ENCODE measurements around the gene GPC3.

Gene GPC3

DNA sequence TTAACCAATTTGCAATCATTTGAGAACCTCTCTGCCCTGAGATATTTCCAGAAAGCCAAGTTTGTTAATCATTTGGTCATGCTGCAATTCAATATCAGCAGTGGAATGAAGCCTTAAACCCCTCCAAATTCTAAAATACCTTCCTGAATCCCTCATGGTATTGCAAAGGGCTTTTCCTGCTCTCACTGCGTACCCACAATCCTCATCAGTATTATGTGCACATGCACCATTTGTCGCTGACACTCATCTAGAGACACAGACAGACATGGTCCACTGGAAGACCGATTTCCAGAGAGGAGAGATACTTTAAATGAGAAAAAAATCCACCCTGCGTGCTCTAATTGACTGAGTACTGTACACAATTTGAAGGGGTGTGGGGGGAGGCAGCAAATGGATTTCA is 104.4 kb downstream of the GPC3 start:
- no peak for DNase-seq

DNA sequence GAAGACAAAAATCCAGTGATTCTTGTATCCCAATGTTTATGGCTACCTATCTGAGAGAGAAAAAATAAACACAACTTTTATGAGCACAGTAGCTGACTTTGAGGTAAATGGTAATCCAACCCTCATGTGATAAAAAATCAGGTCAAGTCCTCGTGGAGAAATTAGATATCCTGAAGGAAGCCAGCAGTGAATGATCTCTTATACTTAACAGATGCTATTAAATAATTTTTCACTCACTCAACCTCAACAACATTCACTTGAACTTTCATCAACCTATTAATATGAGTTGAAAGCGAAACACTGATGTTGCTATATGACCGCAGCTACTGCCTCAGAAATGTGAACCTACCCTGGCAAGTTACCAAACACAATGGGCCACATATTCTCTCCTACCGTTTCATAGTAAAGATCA is 105.4 kb downstream of the GPC3 start:
- no peak for DNase-seq

DNA sequence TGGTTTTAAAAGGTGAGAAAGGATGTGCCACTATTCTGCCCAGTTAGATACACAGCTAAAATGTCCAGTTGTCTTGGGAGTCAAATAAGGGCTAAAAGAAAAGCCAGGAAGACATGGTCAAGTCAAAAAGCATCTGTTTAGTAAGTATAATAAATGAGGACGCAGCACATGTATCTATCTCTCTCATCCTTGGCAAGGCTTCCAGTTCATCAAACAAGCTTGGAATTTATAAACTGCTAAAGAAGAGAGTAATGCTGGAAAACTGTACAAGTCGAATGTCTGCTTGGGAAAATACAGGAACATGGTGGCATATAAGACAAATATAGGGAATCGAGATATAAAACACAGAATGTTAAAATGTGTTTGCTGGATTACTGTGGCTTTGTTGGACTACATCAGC is 106.7 kb downstream of the GPC3 start:
- no peak for DNase-seq

- DNase-seq = no peak
Measured at GRCh38 chrX:133876646-133877045, 108.7 kb downstream of the GPC3 start.

DNA sequence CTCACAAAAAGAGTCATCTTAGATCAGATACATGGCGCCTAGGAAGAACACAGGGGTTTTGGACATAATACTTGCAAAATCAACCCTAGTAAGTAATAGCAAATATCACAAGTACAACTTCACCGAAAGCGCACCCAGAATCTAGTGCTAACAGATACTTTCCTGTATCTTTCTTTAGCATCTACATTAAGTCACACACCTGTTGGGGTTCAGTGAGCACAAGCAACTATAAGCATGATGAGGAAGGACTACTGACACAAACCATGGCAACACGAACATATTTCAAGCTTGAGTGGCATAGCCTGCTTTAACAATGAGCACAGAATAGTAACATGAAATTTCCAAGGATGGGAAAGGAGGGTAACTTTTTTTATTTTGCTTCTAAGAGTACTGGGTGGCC is 116.1 kb downstream of the GPC3 start:
- DNase-seq = no peak

DNA sequence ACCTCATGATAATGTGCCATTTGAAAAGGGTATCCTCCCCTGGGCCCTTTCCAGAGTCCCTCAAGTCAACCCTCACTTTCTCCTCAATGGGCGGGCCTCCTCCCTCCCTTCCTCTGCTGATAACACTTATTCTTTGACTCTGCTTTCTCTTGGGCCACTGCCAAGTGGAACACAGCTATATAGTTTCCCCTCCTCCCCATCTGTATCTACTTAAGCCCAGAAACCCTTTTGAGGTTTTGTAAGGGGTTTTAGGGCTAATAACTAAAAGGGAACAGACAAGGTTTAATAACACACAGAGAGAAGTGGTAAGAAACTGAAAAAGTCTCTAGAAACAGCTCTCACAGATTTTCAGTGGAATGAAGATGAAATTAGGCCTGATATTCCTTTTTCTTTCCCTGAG is 116.7 kb downstream of the GPC3 start:
- DNase-seq = no peak

DNA sequence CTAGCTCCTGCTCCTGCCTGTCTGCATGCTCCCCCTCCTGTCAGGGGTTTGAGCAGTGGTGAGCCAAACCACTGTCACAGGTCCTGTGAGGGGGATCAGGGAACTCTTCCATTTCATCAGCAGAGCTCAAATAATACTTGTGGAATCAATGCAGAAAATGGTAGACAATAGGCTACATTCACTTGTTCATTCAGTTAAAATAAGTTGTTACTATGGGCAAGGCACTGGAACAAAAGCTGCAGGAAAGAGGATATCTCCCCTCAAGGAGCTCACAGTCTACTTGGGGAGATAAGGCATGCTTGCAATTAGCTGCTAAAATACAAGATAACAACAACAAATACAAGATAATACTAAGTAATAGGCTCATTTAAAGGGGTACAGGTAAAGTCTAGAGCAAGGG is 117.1 kb downstream of the GPC3 start:
- no peak for DNase-seq

- no peak for DNase-seq
Measured at GRCh38 chrX:133865761-133866471, 119.5 kb downstream of the GPC3 start.

DNA sequence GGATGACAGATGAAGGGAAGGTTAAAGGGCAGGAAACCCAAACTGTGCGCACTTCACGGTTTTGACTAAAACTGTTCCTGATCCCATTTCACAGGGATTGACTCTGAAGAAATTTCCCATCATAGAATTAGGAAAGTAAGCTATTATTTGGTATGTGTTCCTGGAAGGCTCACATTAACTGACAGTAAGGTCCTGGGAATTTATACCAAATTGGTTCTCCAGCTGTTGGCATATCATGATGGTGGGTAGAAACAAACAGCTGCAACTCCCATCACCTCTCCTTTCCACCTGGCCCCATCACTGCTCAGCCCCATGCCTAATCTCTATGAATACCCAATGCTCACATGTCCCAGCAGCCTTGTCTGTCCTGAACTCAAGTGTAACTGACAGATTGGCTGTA is 121.2 kb downstream of the GPC3 start:
- DNase-seq = no peak

GRCh38 chrX:133859860-133860259 is 125.5 kb downstream of the GPC3 start:
- DNase-seq = no peak

GRCh38 chrX:133859336-133859735 is 126.1 kb downstream of the GPC3 start:
- DNase-seq = no peak

DNA sequence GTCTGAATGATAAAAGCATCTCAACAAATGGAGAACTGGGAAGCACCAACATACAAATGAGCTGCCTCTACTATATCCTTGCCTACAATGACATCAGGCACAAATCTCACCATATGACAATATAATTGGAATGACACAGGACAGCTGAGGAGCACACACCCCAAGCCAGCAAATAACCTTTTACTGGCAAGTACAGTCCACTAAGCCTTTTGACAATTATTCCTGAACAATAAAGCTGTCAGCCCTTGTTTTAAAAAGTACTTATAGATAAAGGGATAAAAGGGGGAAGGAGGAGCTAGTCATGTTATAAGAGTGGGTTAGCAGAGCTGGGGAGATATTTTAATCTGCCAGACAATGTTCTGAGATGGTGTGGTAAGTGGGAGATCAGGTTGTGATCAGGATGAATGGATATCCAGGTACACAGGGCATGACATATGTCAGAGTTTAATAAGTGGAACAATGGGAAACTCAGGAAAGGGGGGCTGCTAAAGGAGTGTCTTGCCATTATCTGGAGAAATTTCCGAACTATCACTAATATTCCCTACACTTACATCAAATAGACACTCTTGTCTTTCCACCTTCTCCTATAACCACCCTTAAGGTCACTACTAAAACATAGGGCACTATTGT is 127.6 kb downstream of the GPC3 start:
- no peak for DNase-seq

DNA sequence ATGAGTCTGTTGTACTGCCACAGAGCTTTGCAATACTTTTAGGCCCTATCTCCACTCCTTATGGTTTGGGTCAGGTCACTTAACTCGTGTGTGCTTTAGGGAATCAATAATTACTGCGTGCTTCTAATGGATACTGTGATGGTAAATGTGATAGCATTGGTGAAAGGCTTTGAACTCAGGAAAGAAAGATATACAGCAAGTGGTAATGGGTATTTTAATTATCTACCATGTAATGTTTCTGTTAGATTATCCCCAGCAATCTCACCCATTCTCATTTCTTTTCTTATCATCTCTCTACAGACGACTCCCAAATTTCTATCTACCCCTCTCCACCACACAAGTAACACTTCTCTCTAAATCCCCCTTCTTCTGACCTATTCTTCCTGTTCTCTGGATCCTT is 128.6 kb downstream of the GPC3 start:
- no peak for DNase-seq

GRCh38 chrX:133854290-133854689 is 131.1 kb downstream of the GPC3 start:
- DNase-seq = no peak

GRCh38 chrX:133852837-133853356 is 132.5 kb downstream of the GPC3 start:
- DNase-seq = no peak

GRCh38 chrX:133852401-133852800 is 133.0 kb downstream of the GPC3 start:
- no peak for DNase-seq

DNA sequence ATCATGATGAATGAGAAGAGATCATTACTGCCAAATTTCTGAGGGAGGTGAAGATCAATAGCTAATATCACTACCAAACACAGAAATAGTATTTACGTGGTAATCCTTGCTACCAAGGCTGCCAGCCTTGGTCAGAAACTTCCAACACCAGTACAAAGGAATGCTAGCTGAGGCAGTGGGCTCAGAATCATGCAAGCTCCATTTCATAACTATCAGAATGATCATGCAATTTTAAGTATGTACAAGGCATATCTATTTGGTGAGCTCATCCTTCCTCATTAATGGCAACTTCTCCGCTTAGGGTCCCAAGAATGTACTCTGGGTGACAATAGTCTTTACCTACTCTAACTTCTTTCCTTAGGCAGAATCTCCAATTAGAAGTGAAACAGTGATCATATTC is 135.0 kb downstream of the GPC3 start:
- no peak for DNase-seq

GRCh38 chrX:133849676-133850075 is 135.7 kb downstream of the GPC3 start:
- DNase-seq = no peak

GRCh38 chrX:133847340-133847994 is 137.9 kb downstream of the GPC3 start:
- no peak for DNase-seq

DNA sequence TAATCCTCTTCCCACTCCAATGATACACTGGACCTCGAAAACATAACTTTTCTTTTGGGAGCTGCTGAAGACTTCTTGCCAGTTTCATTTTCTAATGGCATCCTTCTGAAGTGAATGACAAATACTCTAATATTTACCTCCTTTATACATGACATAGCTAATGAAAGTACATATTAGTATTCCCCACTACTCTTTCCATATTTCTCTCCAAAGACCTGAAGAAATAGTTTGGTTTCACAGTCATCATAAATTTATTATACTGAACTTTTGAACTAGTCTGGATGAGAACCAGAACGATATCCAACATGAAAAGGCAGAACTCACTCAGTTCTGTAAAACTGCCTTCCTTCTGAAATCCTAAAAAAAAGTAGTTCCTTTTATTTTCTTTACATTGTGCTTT is 139.1 kb downstream of the GPC3 start:
- no peak for DNase-seq

DNA sequence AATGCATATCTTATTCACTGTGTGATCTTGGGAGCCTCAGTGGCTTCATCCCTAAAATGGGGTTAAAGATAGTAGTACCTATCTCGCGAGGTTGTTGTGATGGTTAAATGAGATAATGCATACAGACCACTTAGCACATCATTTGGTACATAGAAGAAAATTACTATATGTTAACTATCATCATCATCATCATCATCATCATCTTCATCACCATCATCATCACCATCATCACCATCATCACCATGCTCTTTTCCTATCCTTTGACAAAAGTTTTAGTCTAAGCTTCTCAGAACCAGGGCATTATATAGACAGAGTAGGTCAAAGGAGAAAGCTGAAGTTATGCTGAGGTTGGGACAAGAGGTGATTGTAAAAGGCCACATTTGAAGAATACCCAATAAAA is 145.0 kb downstream of the GPC3 start:
- no peak for DNase-seq

DNA sequence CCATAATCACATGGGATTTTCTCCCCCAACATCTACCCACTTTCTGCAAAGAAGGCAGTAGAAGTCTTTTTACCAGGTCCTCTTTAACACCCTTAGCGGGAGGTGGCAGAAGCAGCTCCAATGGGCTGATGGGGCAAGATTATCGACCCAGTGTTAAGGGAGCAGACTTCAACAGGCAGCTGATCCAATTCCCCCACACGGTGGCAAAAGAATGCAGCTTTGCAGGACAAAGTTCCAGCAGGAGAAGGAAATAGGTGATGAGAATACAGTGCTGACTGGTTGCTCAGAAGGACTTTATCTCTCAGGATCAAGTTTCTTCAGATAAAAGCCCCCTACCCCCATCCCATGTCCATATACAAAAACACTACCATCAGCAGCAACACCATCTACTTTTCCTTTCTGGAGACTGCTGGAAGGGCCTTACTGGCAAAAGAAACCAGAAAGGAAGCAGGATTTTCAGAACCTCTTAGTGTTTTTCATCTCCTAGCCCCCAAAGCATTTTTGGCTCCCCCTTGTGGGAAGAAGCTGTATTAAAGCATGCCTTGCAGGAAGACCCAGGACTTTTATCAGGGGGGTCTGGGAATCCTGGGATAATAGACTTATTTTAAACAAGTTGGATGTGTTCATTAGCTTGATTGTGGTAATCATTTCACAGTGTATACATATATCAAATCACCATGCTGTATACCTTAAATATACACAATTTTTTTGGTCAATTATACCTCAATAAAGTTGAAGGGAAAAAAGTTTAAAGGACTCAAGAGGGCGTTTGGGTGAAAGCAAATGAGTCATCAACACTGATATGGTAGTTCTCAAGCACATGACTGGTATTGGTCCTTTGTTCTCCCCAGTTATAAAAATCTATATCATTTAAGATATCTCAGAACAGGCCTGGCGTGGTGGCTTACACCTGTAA is 146.4 kb downstream of the GPC3 start:
- peak; percentile 11 to 29 for DNase-seq

- DNase-seq = no peak
Measured at GRCh38 chrX:133837091-133837490, 148.3 kb downstream of the GPC3 start.
